GM23338 (cell line): ENCODE results near the gene PDRG1. TPM values are rescaled to one million over a fixed set of nuclear protein-coding genes. Genes with fewer than 3 reads are reported as not detected.

ENCODE experiments used
- ATAC-seq: fragments of 200-7000 bp; cut with Tn5 transposase; 3 replicates; pipeline ENCODE4 v1.9.1; 2020
- DNase-seq: peaks from one replicate; pipeline ENCODE4 v3.0.0-alpha.2; 2015; ENCODE audit warnings: low spot score
- H2AFZ ChIP-seq: fragments of 200-600 bp; sonication (generic); 2 replicates; pipeline ENCODE4 v1.8.0; 2016; ENCODE audit warnings: antibody characterized with exemption, mild to moderate bottlenecking, moderate library complexity
- H3F3A ChIP-seq: fragments of 200-600 bp; sonication (generic); replicated peaks from 2 replicates; pipeline ENCODE4 v1.8.0; 2017; ENCODE audit warnings: antibody characterized with exemption, mixed run types, low read depth
- H3K27ac ChIP-seq: fragments of 200-600 bp; sonication (generic); 2 replicates; pipeline ENCODE4 v1.6.1; 2016; ENCODE audit warnings: low read depth
- H3K27me3 ChIP-seq: fragments of 200-600 bp; sonication (generic); 2 replicates; pipeline ENCODE4 v1.8.0; 2016; ENCODE audit warnings: mild to moderate bottlenecking, mixed run types, moderate library complexity; ENCODE audit not compliant: insufficient read depth
- H3K36me3 ChIP-seq: fragments of 200-600 bp; sonication (generic); 2 replicates; pipeline ENCODE4 v1.8.0; 2016; ENCODE audit warnings: mild to moderate bottlenecking; ENCODE audit not compliant: insufficient read depth
- H3K4me1 ChIP-seq: fragments of 200-600 bp; sonication (generic); 2 replicates; pipeline ENCODE4 v1.8.0; 2016; ENCODE audit warnings: mild to moderate bottlenecking, moderate library complexity; ENCODE audit not compliant: insufficient read depth
- H3K4me2 ChIP-seq: fragments of 200-600 bp; sonication (generic); 2 replicates; pipeline ENCODE4 v1.7.1; 2017; ENCODE audit warnings: mixed run types
- H3K4me3 ChIP-seq: fragments of 200-600 bp; sonication (generic); 2 replicates; pipeline ENCODE4 v1.6.1; 2016; ENCODE audit warnings: mixed run types
- H3K79me2 ChIP-seq: fragments of 200-600 bp; sonication (generic); replicated peaks from 2 replicates; pipeline ENCODE4 v1.8.0; 2017; ENCODE audit warnings: mild to moderate bottlenecking; ENCODE audit not compliant: insufficient read depth
- H3K9me2 ChIP-seq: fragments of 200-600 bp; sonication (generic); 2 replicates; pipeline ENCODE4 v1.8.0; 2017; ENCODE audit not compliant: insufficient read depth
- H4K20me1 ChIP-seq: fragments of 200-600 bp; sonication (generic); replicated peaks from 2 replicates; pipeline ENCODE4 v1.8.0; 2017; ENCODE audit warnings: mild to moderate bottlenecking; ENCODE audit not compliant: insufficient read depth
- H3K27ac Mint-ChIP-seq: 2 replicates; pipeline ENCODE4 v1.8.0; 2020; ENCODE audit warnings: inconsistent platforms, mild to moderate bottlenecking, moderate library complexity, mixed read lengths
- H3K27me3 Mint-ChIP-seq: 3 replicates; pipeline ENCODE4 v1.8.0; 2022; ENCODE audit warnings: low read depth, mild to moderate bottlenecking, moderate library complexity, mixed read lengths, inconsistent platforms; ENCODE audit not compliant: insufficient read depth, poor library complexity
- H3K36me3 Mint-ChIP-seq: 3 replicates; pipeline ENCODE4 v1.8.0; 2021; ENCODE audit warnings: low read depth, mild to moderate bottlenecking, inconsistent platforms, moderate library complexity, mixed read lengths
- H3K4me1 Mint-ChIP-seq: 3 replicates; pipeline ENCODE4 v1.8.0; 2020; ENCODE audit warnings: mild to moderate bottlenecking, inconsistent platforms, mixed read lengths
- H3K4me3 Mint-ChIP-seq: 3 replicates; pipeline ENCODE4 v1.8.0; 2021; ENCODE audit warnings: moderate library complexity, mild to moderate bottlenecking, inconsistent platforms, mixed read lengths
- H3K9me3 Mint-ChIP-seq: 3 replicates; pipeline ENCODE4 v1.8.0; 2020; ENCODE audit warnings: moderate library complexity, mild to moderate bottlenecking, inconsistent platforms, mixed read lengths
- CREB1 ChIP-seq: fragments of 250-450 bp; sonication (Bioruptor Pico); IDR thresholded peaks from 2 replicates; pipeline ENCODE4 v1.5.0; 2020; ENCODE audit warnings: low read depth, mild to moderate bottlenecking, moderate library complexity
- CTCF ChIP-seq, 2 experiments: fragments of 200-600 bp in 1 of 2; sonication (generic) in 1 of 2; conservative IDR thresholded peaks; 2 replicates each; pipeline versions ENCODE4 v1.5.1 to v1.6.1; 2016 to 2017; ENCODE audit warnings: antibody characterized with exemption in 2 of 2, low read depth in 2 of 2, mild to moderate bottlenecking in 2 of 2, moderate library complexity in 1 of 2
- ETS1 ChIP-seq: IDR thresholded peaks from 2 replicates; pipeline ENCODE4 v1.6.1; 2016; ENCODE audit warnings: antibody characterized with exemption
- EZH2 ChIP-seq: fragments of 200-600 bp; sonication (generic); IDR thresholded peaks from one replicate; pipeline ENCODE4 v1.8.0; 2017; ENCODE audit warnings: antibody characterized with exemption, mild to moderate bottlenecking, low read depth; ENCODE audit not compliant: unreplicated experiment
- EZH2phosphoT487 ChIP-seq: fragments of 200-600 bp; sonication (generic); IDR thresholded peaks from one replicate; pipeline ENCODE4 v1.8.1; 2018; ENCODE audit warnings: antibody characterized with exemption; ENCODE audit not compliant: unreplicated experiment
- JUNB ChIP-seq: IDR thresholded peaks from one replicate; pipeline ENCODE4 v1.6.1; 2016; ENCODE audit warnings: antibody characterized with exemption; ENCODE audit not compliant: unreplicated experiment
- NANOG ChIP-seq: IDR thresholded peaks from 2 replicates; pipeline ENCODE4 v1.6.1; 2016; ENCODE audit warnings: antibody characterized with exemption, borderline replicate concordance
- POLR2AphosphoS5 ChIP-seq: IDR thresholded peaks from 2 replicates; pipeline ENCODE4 v1.6.1; 2016; ENCODE audit warnings: antibody characterized with exemption, low read depth
- REST ChIP-seq: IDR thresholded peaks from one replicate; pipeline ENCODE4 v1.6.1; 2018; ENCODE audit warnings: antibody characterized with exemption; ENCODE audit not compliant: unreplicated experiment
- STAT1 ChIP-seq: IDR thresholded peaks from one replicate; pipeline ENCODE4 v1.6.1; 2016; ENCODE audit warnings: antibody characterized with exemption; ENCODE audit not compliant: unreplicated experiment
- ZNF114 ChIP-seq: fragments of 250-450 bp; sonication (Bioruptor Pico); IDR thresholded peaks from 2 replicates; pipeline ENCODE4 v1.5.0; 2020; ENCODE audit warnings: mild to moderate bottlenecking, moderate library complexity
- ZNF331 ChIP-seq: fragments of 250-450 bp; sonication (Bioruptor Pico); IDR thresholded peaks from 2 replicates; pipeline ENCODE4 v1.5.0; 2020; ENCODE audit warnings: low read depth, mild to moderate bottlenecking, moderate library complexity
- ZNF462 ChIP-seq: fragments of 250-450 bp; sonication (Bioruptor Pico); IDR thresholded peaks from 2 replicates; pipeline ENCODE4 v1.5.0; 2020; ENCODE audit warnings: mild to moderate bottlenecking, moderate library complexity
- polyA plus RNA-seq: library from polyadenylated mRNA; unstranded; fragments of >200 nt; fragmentation: Nextera tagmentation; extraction: Ambion mirVana; gene quantifications from 2 replicates; pipeline ENCODE4 v1.2.1, GENCODE V29; 2016
- total RNA-seq: library from RNA; depleted of rRNA; stranded (reverse); fragments of >200 nt; shearing (Covaris generic); gene quantifications from 2 replicates; pipeline ENCODE4 v1.2.3, GENCODE V29; 2014

PDRG1 gene
- total and polyA plus RNA-seq, 2 experiments from 2014 or later: 10.5 to 27.8 TPM

- Mint-ChIP-seq H3K9me3 (peaks cover 67% of the 10 kb centered on the region), H3K4me1 (peaks cover 45% of the 10 kb centered on the region), H3K36me3 (no peaks in the 10 kb centered on the region; the same call in 2 of the 3 replicates), H3K4me3 (no peak overlapping the region), H3K27me3 (peaks cover 12% of the 10 kb centered on the region), H3K27ac (no peak overlapping the region; the same call in 1 of the 2 replicates)
- H3K4me2 ChIP-seq: no peak overlapping the region
- H2AFZ ChIP-seq: peak overlapping the region; percentile 90
- H3K79me2 ChIP-seq: no peaks in the 10 kb centered on the region
- no peak for DNase-seq
- peaks cover 16% of the 10 kb centered on the region for H3F3A ChIP-seq
- H4K20me1 ChIP-seq: no peaks in the 10 kb centered on the region
- no peaks in the 10 kb centered on the region for H3K9me2 ChIP-seq
- no peak overlapping the region for H3K4me3 ChIP-seq
- no peaks in the 10 kb centered on the region for H3K27me3 ChIP-seq
- TF ChIP-seq EZH2phosphoT487: no peak
- no peak for TF ChIP-seq CTCF (conservative IDR thresholded peaks at IDR 0.05; ENCODE audit: low read depth in 2 of 2)
- no peak for TF ChIP-seq REST
- TF ChIP-seq ETS1: no peak
- TF ChIP-seq STAT1: no peak
- TF ChIP-seq EZH2: no peak
- no peak for TF ChIP-seq POLR2AphosphoS5
- TF ChIP-seq JUNB: no peak
- no peak for TF ChIP-seq ZNF114 (CRISPR knock-in tag)
- no peak for TF ChIP-seq ZNF462
- no peak for TF ChIP-seq ZNF331 (CRISPR knock-in tag)
- no peak for TF ChIP-seq CREB1
- TF ChIP-seq NANOG: no peak
- H3K36me3 ChIP-seq: no peaks in the 10 kb centered on the region
- 0 out of 2 replicates have a peak overlapping the region, but pooled peaks have one; percentile 36 for H3K27ac ChIP-seq
- no peak for ATAC-seq
- peaks cover 37% of the 10 kb centered on the region for H3K4me1 ChIP-seq
Observed at GRCh38 chr20:31913431-31914157, 38.3 kb downstream of the PDRG1 start.
